ENCODE measurements around the gene NDUFAF5. TPM values are rescaled to one million over a fixed set of nuclear protein-coding genes. Genes with fewer than 3 reads are reported as not detected.

The NDUFAF5 gene
- total and polyA plus RNA-seq, 2 of the 8 experiments (the other 6 are each of a cell fraction or from before 2014, with no cell fraction given): 11.8 to 32.3 TPM

- Histone ChIP-seq H2BK15ac (ENCODE audit: low read length) (no peak overlapping the region), H2AFZ (ENCODE audit: low read length) (no peak overlapping the region), H3K36me3 (ENCODE audit: control insufficient read depth in 2 of 4, insufficient read depth in 4 of 4, low read length in 3 of 4) (no peaks in the 10 kb centered on the region), H2BK20ac (ENCODE audit: low read length) (no peak overlapping the region), H2BK12ac (ENCODE audit: low read depth, low read length) (no peak overlapping the region), H4K8ac (ENCODE audit: extremely low read depth, insufficient read depth, low read length) (no peak overlapping the region), H3K4me2 (ENCODE audit: insufficient read depth in 1 of 2, low read depth in 2 of 2, low read length in 2 of 2) (no peak overlapping the region), H3K14ac (ENCODE audit: insufficient read length) (no peak overlapping the region), H2BK5ac (ENCODE audit: low read depth, low read length) (no peak overlapping the region), H3K4me1 (replicated peaks in 1 of 4; ENCODE audit: control insufficient read depth in 3 of 4, insufficient read depth in 4 of 4, low read length in 3 of 4) (0 out of 7 replicates have a peak, but pooled peaks cover 0 to 2% (median 0%) of the 10 kb centered on the region in 4 experiments), H3K23me2 (ENCODE audit: low read depth, low read length) (no peaks in the 10 kb centered on the region; the same call in 1 of the 2 replicates), H4K5ac (ENCODE audit: insufficient read length, low read depth, low read length) (no peak overlapping the region), H3K27ac (ENCODE audit: low read depth, low read length) (no peak overlapping the region), H2BK120ac (replicated peaks; ENCODE audit: low read depth, low read length) (no peak overlapping the region), H3K79me2 (ENCODE audit: control insufficient read depth in 1 of 2, insufficient read depth in 2 of 2, low read length in 2 of 2) (no peaks in the 10 kb centered on the region), H3K9ac (replicated peaks in 1 of 4; ENCODE audit: extremely low read depth in 1 of 4, low read depth in 3 of 4, low read length in 3 of 4) (no peak overlapping the region), H3K9me3 (ENCODE audit: insufficient read depth in 2 of 2, low read depth in 1 of 2, low read length in 1 of 2) (no peaks in the 10 kb centered on the region), H3K4me3 (ENCODE audit: extremely low read depth in 1 of 4, insufficient read depth in 2 of 4, low read depth in 3 of 4, low read length in 4 of 4) (no peak overlapping the region), H3K4ac (replicated peaks; ENCODE audit: insufficient read length, low read depth, low read length) (no peak overlapping the region), H2AK5ac (ENCODE audit: low read depth, low read length) (no peak overlapping the region), H4K20me1 (replicated peaks in 1 of 2; ENCODE audit: control insufficient read depth in 1 of 2, insufficient read depth in 2 of 2, low read length in 2 of 2) (no peaks in the 10 kb centered on the region), H3K27me3 (replicated peaks in 1 of 4; ENCODE audit: control insufficient read depth in 3 of 4, extremely low read depth in 1 of 4, insufficient read depth in 3 of 4, low read length in 3 of 4) (no peaks in the 10 kb centered on the region), H3K23ac (ENCODE audit: insufficient read length) (no peak overlapping the region), H3K56ac (replicated peaks; ENCODE audit: insufficient read length, low read depth, low read length) (no peak overlapping the region), H4K91ac (replicated peaks; ENCODE audit: insufficient read length, low read length) (no peak overlapping the region), H3K18ac (ENCODE audit: extremely low read depth, low read length) (no peak overlapping the region), H3K79me1 (ENCODE audit: low read depth, low read length) (no peaks in the 10 kb centered on the region)
- ChIA-PET CTCF (ENCODE audit: partially characterized antibody) (interaction anchor here (0.6 to 2.8 kb wide), 7 partner anchors 10 to 243 kb away, joined by 3 to 10 read pairs (median 3); no protein-coding TSS in a partner anchor), POLR2A (ENCODE audit: partially characterized antibody) (no interaction called here)
- 88% methylated on average over 4 of the region's 5 CpGs; no CpG with 5 or more reads in 1 of the 2 experiments for WGBS, 2 experiments (ENCODE audit: extremely low coverage in 1 of 2, insufficient coverage in 1 of 2, insufficient read length in 1 of 2, insufficient replicate concordance in 2 of 2, low coverage in 1 of 2, low lambda C conversion rate in 2 of 2, missing lambda C conversion rate in 1 of 2)
- no peak for TF ChIP-seq USF2 (IDR thresholded peaks at IDR 0.05; ENCODE audit: low read length)
- no peak for TF ChIP-seq RXRA (IDR thresholded peaks at IDR 0.05; ENCODE audit: insufficient read depth, low read depth, low read length)
- TF ChIP-seq TBP (IDR thresholded peaks at IDR 0.05; ENCODE audit: low read depth, low read length): no peak
- TF ChIP-seq EZH2 (IDR thresholded peaks at IDR 0.05; ENCODE audit: low read depth, low read length, severe bottlenecking): no peak
- TF ChIP-seq MAFK (IDR thresholded peaks at IDR 0.05; ENCODE audit: low read depth, low read length): no peak
- no peak for TF ChIP-seq CEBPB (IDR thresholded peaks at IDR 0.05; ENCODE audit: low read depth, low read length)
- TF ChIP-seq E2F6 (IDR thresholded peaks at IDR 0.05): no peak
- TF ChIP-seq GTF2F1 (IDR thresholded peaks at IDR 0.05; ENCODE audit: borderline replicate concordance, low read depth, low read length): no peak
- no peak for TF ChIP-seq CREB1 (IDR thresholded peaks at IDR 0.05)
- no peak for TF ChIP-seq NANOG (IDR thresholded peaks at IDR 0.05; ENCODE audit: insufficient read depth, low read depth, low read length, poor library complexity, severe bottlenecking)
- TF ChIP-seq SIRT6 (IDR thresholded peaks at IDR 0.05; ENCODE audit: low read length): no peak
- no peak for TF ChIP-seq TEAD4 (IDR thresholded peaks at IDR 0.05; ENCODE audit: low read depth, low read length)
- TF ChIP-seq CBX8 (IDR thresholded peaks at IDR 0.05; ENCODE audit: borderline replicate concordance, low read depth, low read length): no peak
- DNase-seq (ENCODE audit: low read depth in 1 of 2, low spot score in 2 of 2) (no peak), FAIRE-seq (no peak)
Measured at GRCh38 chr20:13825465-13825864, 40.6 kb downstream of the NDUFAF5 start.
